ENCODE data around the gene CSF1. TPM values are rescaled to one million over a fixed set of nuclear protein-coding genes. Genes with fewer than 3 reads are reported as not detected.
"Not testable (repeated sequence)": the region's sequence is repeated elsewhere in the genome, so short reads cannot be mapped to it uniquely, and the experiment has no call there.

CSF1 gene
- total RNA-seq, 4 donors from 2014 or later: 9.7 to 63.1 (median 14.4) TPM

DNA sequence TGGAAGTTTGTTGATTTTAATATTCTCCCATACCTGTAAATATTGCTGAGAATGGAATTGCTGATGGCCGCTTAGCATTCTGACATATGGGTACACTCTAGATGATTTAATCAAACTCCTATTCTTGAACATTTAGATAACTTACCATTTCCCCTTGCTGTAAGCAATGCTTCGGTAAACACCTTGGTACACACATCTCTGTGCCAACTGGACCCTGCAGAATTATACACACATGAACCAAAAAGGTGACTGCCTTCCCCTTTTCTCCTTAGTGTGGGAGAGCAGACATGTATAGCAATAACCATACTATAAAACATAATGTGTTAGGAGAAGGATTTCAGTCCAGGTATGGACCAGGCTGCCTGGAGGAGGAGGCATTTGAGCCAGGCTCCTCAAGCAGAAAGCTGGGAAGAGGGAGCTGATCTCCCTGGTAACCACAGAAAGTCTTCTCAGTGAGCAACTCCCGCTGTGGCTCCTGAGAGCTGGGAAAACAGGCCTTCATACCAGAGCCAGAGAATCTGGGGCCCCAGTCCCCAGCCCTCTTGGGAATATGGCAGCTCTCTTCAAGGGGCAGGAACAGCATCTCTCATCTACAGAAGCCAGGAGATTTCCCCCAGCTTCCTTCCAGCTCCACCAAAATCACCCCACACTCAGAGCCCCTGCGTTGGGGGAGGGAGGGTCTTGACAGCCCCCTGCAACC, 33.9 kb upstream of the CSF1 start:
- no peak for DNase-seq
- Histone ChIP-seq H3K4me1 (peaks cover 0 to 30% (median 15%) of the 10 kb centered on the region in 4 donors), H3K4me3 (no peak overlapping the region), H3K36me3 (no peaks in the 10 kb centered on the region), H3K27ac (peak overlapping the region; percentile 79 to 84 (median 81)), H3K27me3 (no peaks in the 10 kb centered on the region), H3K9me3 (no peaks in the 10 kb centered on the region)
- in situ Hi-C loops (cut with MboI; ENCODE audit: low pct_ligation_motif_present in 1 of 4, low pct_unique_long_range_greater_than_20kb in 1 of 4, low sequenced_read_pairs in 3 of 4): no loop called here
- TF ChIP-seq EP300 (IDR thresholded peaks at IDR 0.05; ENCODE audit: low read depth) (no peak), POLR2A (IDR thresholded peaks at IDR 0.05) (no peak), POLR2AphosphoS5 (IDR thresholded peaks at IDR 0.05) (no peak)
- TF ChIP-seq, protein P1, sequence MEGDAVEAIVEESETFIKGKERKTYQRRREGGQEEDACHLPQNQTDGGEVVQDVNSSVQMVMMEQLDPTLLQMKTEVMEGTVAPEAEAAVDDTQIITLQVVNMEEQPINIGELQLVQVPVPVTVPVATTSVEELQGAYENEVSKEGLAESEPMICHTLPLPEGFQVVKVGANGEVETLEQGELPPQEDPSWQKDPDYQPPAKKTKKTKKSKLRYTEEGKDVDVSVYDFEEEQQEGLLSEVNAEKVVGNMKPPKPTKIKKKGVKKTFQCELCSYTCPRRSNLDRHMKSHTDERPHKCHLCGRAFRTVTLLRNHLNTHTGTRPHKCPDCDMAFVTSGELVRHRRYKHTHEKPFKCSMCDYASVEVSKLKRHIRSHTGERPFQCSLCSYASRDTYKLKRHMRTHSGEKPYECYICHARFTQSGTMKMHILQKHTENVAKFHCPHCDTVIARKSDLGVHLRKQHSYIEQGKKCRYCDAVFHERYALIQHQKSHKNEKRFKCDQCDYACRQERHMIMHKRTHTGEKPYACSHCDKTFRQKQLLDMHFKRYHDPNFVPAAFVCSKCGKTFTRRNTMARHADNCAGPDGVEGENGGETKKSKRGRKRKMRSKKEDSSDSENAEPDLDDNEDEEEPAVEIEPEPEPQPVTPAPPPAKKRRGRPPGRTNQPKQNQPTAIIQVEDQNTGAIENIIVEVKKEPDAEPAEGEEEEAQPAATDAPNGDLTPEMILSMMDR (IDR thresholded peaks at IDR 0.05): no peak
- intact Hi-C loops (cut with DNase I; ENCODE audit: low total_unique reads): loop anchor here (2.0 kb wide), 1 partner anchor 84 kb away; no protein-coding TSS in a partner anchor
- 81 to 100% methylated on average over 2 to 4 of the region's 4 CpGs for WGBS, 2 donors (ENCODE audit: low coverage in 1 of 2)

DNA sequence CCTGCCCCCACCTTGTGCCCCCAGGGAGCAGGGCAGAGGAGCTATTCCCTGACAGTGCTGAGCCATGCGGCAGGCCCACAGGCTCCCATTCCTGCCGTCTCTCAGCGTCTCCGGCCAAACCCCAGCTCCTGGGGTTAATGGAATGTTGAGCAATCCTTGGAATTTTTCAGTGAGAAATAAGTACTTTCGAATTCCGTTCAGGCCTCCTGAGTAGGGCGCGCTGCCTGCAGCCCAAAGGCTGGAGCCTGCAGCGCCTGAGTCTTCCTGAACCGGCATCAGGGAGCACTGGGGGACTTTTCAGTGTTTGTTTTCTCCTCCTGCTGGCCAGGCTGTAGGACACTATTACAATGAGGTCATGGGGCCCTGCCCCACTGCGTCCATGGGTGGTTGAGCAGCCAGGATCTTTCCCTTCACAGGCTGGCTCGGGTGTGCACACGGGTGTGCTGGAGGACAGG, 33.3 kb upstream of the CSF1 start:
- peak overlapping the region; percentile 79 to 84 (median 81) for H3K27ac ChIP-seq
- H3K9me3 ChIP-seq: no peaks in the 10 kb centered on the region
- intact Hi-C loops (cut with DNase I; ENCODE audit: low total_unique reads): loop anchor here (2.0 kb wide), 1 partner anchor 85 kb away; no protein-coding TSS in a partner anchor
- TF ChIP-seq, protein P1 (IDR thresholded peaks at IDR 0.05): peak in 3 of 5 experiments; percentile 12 to 25 (median 21)
- peak in 2 of 3 donors; percentile 28 to 40 for TF ChIP-seq POLR2AphosphoS5 (IDR thresholded peaks at IDR 0.05)
- TF ChIP-seq POLR2A (IDR thresholded peaks at IDR 0.05): no peak
- TF ChIP-seq EP300 (IDR thresholded peaks at IDR 0.05; ENCODE audit: low read depth): no peak
- peaks cover 0 to 30% (median 14%) of the 10 kb centered on the region in 4 donors for H3K4me1 ChIP-seq
- H3K27me3 ChIP-seq: no peaks in the 10 kb centered on the region
- 79 to 80% methylated on average over 3 to 11 of the region's 13 CpGs for WGBS, 2 donors (ENCODE audit: low coverage in 1 of 2)
- H3K4me3 ChIP-seq: no peak overlapping the region
- in situ Hi-C loops (cut with MboI; ENCODE audit: low pct_ligation_motif_present in 1 of 4, low pct_unique_long_range_greater_than_20kb in 1 of 4, low sequenced_read_pairs in 3 of 4): no loop called here
- no peaks in the 10 kb centered on the region for H3K36me3 ChIP-seq
- peak; percentile 31 for DNase-seq

DNA sequence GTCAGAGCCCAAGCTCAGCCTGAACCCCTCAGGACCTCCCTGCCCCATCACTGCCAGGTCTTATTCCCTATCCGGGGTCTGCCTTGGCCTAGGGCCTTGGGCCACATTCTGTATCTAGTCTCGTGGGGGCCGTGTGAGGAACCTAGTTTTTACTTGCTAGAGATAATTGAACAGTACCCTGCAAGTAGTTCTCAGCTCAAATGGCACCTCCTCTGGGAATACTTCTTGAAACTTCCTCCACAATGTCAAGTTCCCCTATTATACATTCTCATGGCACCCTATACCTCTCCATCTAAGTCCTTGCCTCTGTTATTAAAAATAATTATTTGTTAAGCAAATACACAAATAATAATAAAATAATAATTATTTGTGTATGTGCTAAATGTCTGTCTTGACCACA, 32.9 kb upstream of the CSF1 start:
- Histone ChIP-seq H3K36me3 (no peaks in the 10 kb centered on the region), H3K27me3 (no peaks in the 10 kb centered on the region), H3K27ac (peak overlapping the region; percentile 79 to 84 (median 81)), H3K9me3 (no peaks in the 10 kb centered on the region), H3K4me1 (peaks cover 0 to 26% (median 11%) of the 10 kb centered on the region in 4 donors), H3K4me3 (no peak overlapping the region)
- intact Hi-C loops (cut with DNase I; ENCODE audit: low total_unique reads): loop anchor here (2.0 kb wide), 1 partner anchor 85 kb away; no protein-coding TSS in a partner anchor
- 62 to 71% methylated on average over 3 of the region's 3 CpGs for WGBS, 2 donors (ENCODE audit: low coverage in 1 of 2)
- no peak for DNase-seq
- TF ChIP-seq EP300 (IDR thresholded peaks at IDR 0.05; ENCODE audit: low read depth) (no peak), POLR2A (IDR thresholded peaks at IDR 0.05) (no peak), POLR2AphosphoS5 (IDR thresholded peaks at IDR 0.05) (no peak)
- TF ChIP-seq, protein P1 (IDR thresholded peaks at IDR 0.05): no peak
- in situ Hi-C loops (cut with MboI; ENCODE audit: low pct_ligation_motif_present in 1 of 4, low pct_unique_long_range_greater_than_20kb in 1 of 4, low sequenced_read_pairs in 3 of 4): no loop called here

DNA sequence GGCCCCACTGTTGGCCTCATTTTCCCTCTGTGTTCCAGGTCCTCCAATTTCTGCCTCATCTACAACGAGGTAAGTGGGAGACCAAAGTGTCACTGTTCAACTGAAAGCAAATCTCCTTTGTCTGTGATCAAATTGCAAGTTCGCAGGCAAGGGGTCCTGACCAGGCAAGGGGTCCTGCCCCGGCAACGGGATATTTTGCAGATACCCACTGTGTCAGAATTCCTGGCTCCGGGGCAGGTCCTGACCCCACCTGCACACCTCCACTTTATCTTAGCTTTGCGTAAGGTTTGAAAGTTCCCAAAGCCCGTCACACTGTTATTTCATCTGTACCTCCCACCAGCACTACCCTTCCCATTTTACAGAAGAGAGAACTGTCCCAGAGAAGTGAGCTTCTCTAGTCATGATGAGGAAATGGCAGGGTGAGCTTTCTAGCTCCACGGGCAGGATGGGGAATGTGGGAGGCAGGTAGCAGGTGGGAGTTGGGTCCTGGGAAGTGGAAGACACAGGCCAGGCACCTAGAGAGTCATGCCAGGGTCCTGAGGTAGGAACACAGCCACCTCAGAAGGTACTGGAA, 32.0 kb upstream of the CSF1 start:
- H3K27me3 ChIP-seq: no peaks in the 10 kb centered on the region
- H3K36me3 ChIP-seq: no peaks in the 10 kb centered on the region
- WGBS, 2 donors (ENCODE audit: low coverage in 1 of 2): 83% methylated on average over 5 to 8 of the region's 8 CpGs
- DNase-seq: no peak
- in situ Hi-C loops (cut with MboI; ENCODE audit: low pct_ligation_motif_present in 1 of 4, low pct_unique_long_range_greater_than_20kb in 1 of 4, low sequenced_read_pairs in 3 of 4): no loop called here
- intact Hi-C loops (cut with DNase I; ENCODE audit: low total_unique reads): no loop called here
- H3K4me3 ChIP-seq: no peak overlapping the region
- H3K4me1 ChIP-seq: peaks cover 0 to 22% (median 12%) of the 10 kb centered on the region in 4 donors
- peak overlapping the region in 2 of 4 donors; percentile 15 to 84 for H3K27ac ChIP-seq
- no peak for TF ChIP-seq EP300 (IDR thresholded peaks at IDR 0.05; ENCODE audit: low read depth)
- TF ChIP-seq, protein P1 (IDR thresholded peaks at IDR 0.05): no peak
- TF ChIP-seq POLR2A (IDR thresholded peaks at IDR 0.05): no peak
- no peak for TF ChIP-seq POLR2AphosphoS5 (IDR thresholded peaks at IDR 0.05)
- no peaks in the 10 kb centered on the region for H3K9me3 ChIP-seq

DNA sequence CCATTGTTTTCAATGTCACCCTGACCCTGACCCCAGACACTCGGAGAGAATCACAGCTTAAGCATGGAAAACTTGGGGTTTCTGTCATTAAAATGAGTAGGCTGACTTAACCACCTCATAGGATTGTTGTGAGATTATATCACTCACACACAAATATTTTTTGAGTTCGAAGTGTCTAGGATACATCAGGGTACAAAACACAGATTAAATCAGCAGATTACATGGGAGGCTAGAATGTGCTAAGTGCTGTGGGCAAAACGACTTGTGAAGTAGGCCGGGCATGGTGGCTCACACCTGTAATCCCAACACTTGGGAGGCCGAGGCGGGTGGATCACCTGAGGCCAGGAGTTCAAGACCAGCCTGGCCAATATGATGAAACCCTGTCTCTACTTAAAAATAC, 31.3 kb upstream of the CSF1 start:
- WGBS, 2 donors (ENCODE audit: low coverage in 1 of 2): 80 to 85% methylated on average over 1 to 6 of the region's 6 CpGs
- H3K27me3 ChIP-seq; H3K4me3 ChIP-seq; in situ Hi-C loops (cut with MboI; ENCODE audit: low pct_ligation_motif_present in 1 of 4, low pct_unique_long_range_greater_than_20kb in 1 of 4, low sequenced_read_pairs in 3 of 4); H3K36me3 ChIP-seq; intact Hi-C loops (cut with DNase I; ENCODE audit: low total_unique reads); H3K27ac ChIP-seq; H3K9me3 ChIP-seq; DNase-seq: not testable (repeated sequence)
- peaks cover 0 to 26% (median 14%) of the 10 kb centered on the region in 4 donors for H3K4me1 ChIP-seq

Measured in transverse colon (tissue), 4 donors.